ENCODE results near the gene DMXL2. TPM values are rescaled to one million over a fixed set of nuclear protein-coding genes. Genes with fewer than 3 reads are reported as not detected.

The DMXL2 gene
- total and polyA plus RNA-seq, 9 of the 15 experiments (the other 6 are each of a cell fraction or from before 2014, with no cell fraction given), result 9.3 to 57.7 (median 30.7) TPM

DNA sequence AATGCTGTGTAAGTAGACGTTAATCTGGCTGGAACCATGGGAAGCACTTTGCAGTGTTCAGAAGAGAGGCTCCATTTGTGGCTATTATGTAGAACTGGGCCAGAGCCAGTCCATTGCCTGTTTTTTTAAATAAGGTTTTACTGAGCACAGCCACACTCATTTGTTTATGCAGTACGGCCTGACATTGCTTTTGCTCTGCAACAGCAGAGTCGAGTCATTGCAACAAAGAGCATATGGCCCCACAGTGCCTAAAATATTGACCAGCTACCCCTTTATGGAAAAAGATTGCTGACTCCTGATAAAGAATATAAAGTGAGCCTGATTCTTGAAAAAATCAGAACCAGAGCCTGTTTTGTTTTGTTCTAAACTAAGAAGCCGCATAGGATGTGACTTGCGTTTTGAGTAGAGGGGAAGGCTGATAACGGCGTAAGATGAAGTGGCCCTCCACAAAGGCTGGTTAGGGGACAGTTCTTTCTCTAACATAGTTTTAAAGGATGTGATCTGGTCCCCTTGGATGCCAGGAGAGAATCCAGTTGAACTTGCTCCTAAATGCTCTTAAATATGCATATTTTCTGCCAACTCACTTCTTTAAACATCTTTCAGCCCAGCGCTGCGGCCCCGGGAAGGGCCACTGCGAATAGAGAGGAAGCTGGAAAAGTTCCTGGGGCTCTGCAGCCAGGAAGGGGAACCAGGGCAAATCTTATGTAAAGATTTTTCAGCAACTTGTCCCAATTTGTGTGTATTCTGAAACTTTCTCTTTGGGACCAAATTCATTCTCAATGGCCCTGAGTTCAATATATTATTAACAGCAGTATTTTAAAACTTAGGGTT lies 216.7 kb downstream of the DMXL2 start:
- 4% methylated on average over 11 of the region's 11 CpGs for WGBS (ENCODE audit: insufficient coverage, low coverage, missing lambda C conversion rate)
- no peaks in the 10 kb centered on the region for H4K20me1 ChIP-seq (replicated peaks; ENCODE audit: control insufficient read depth, insufficient read depth, low read length)
- no peak overlapping the region for H3K27ac ChIP-seq (ENCODE audit: extremely low read depth, low read depth, low read length)
- ATAC-seq (no peak), DNase-seq (ENCODE audit: extremely low read depth in 1 of 4, low spot score in 3 of 4) (no peak), FAIRE-seq (no peak)
- H3K9me3 ChIP-seq (replicated peaks; ENCODE audit: control insufficient read depth, insufficient read depth, low read depth, low read length), result no peaks in the 10 kb centered on the region
- H3K79me2 ChIP-seq (ENCODE audit: control insufficient read depth, insufficient read depth, low read length), result no peaks in the 10 kb centered on the region
- H3K4me2 ChIP-seq (ENCODE audit: insufficient read depth, low read length), result no peak overlapping the region
- BruUV-seq (replicated peaks), result no TSS peak
- ChIA-PET POLR2A (no interaction called here), CTCF (ENCODE audit: low intra/inter-chr PET ratio) (no interaction called here)
- no peak overlapping the region for H3K4me3 ChIP-seq
- intact Hi-C loops (cut with micrococcal nuclease), result no loop called here
- in situ Hi-C loops (cut with MboI), result no loop called here
- H2AFZ ChIP-seq (ENCODE audit: low read depth, low read length), result no peak overlapping the region
- H3K27me3 ChIP-seq (ENCODE audit: control insufficient read depth in 2 of 2, insufficient read depth in 2 of 2, low read length in 2 of 2), result peaks cover 15 to 27% of the 10 kb centered on the region in 2 experiments
- no peaks in the 10 kb centered on the region for H3K36me3 ChIP-seq (ENCODE audit: control insufficient read depth, insufficient read depth, low read length)
- no peaks in the 10 kb centered on the region for H3K9me1 ChIP-seq (ENCODE audit: control insufficient read depth, insufficient read depth, low read length)
- no peak overlapping the region for H3K9ac ChIP-seq (ENCODE audit: insufficient read depth in 1 of 2, low read depth in 2 of 2, low read length in 2 of 2)
- H3K4me1 ChIP-seq (replicated peaks in 1 of 2; ENCODE audit: control insufficient read depth in 2 of 2, insufficient read depth in 2 of 2, low read length in 2 of 2), result no peaks in the 10 kb centered on the region
- TF ChIP-seq ZNF121 (CRISPR knock-in tag; conservative IDR thresholded peaks at IDR 0.05) (no peak), ETV6 (IDR thresholded peaks at IDR 0.05; ENCODE audit: borderline replicate concordance in 1 of 2, low read depth in 2 of 2, low read length in 1 of 2) (no peak), ETV6 (CRISPR knock-in tag; IDR thresholded peaks at IDR 0.05; ENCODE audit: borderline replicate concordance) (no peak), ZBTB17 (CRISPR knock-in tag; IDR thresholded peaks at IDR 0.05) (no peak), FOXK1 (CRISPR knock-in tag; IDR thresholded peaks at IDR 0.05; ENCODE audit: borderline replicate concordance) (no peak), ZNF239 (CRISPR knock-in tag; IDR thresholded peaks at IDR 0.05) (no peak), ELK1 (CRISPR knock-in tag; IDR thresholded peaks at IDR 0.05) (no peak), RBM14 (IDR thresholded peaks at IDR 0.05; ENCODE audit: borderline replicate concordance, insufficient read depth, low read depth, low read length) (no peak), CBX8 (IDR thresholded peaks at IDR 0.05; ENCODE audit: borderline replicate concordance, extremely low read depth, low read depth, low read length, poor library complexity, severe bottlenecking) (peak; percentile 89), RBM34 (IDR thresholded peaks at IDR 0.05; ENCODE audit: borderline replicate concordance, insufficient read depth, low read length) (no peak), ZNF589 (CRISPR knock-in tag; IDR thresholded peaks at IDR 0.05; ENCODE audit: low read depth) (no peak), CEBPB (tag; IDR thresholded peaks at IDR 0.05) (no peak), NR2C2 (CRISPR knock-in tag; IDR thresholded peaks at IDR 0.05) (no peak), NR2C2 (tag; IDR thresholded peaks at IDR 0.05) (no peak)
